ENCODE results near the gene TEX13A. TPM values are rescaled to one million over a fixed set of nuclear protein-coding genes. Genes with fewer than 3 reads are reported as not detected.
A peak's percentile ranks its signal among the peaks of the same experiment; 100 is the strongest.

The TEX13A gene
- total and polyA plus RNA-seq, 8 donors = not detected

GRCh38 chrX:105191878-105192277 is 28.6 kb downstream of the TEX13A start:
- TF ChIP-seq EP300 (IDR thresholded peaks at IDR 0.05) = no peak
- TF ChIP-seq POLR2AphosphoS5 (IDR thresholded peaks at IDR 0.05) = no peak
- TF ChIP-seq POLR2A (IDR thresholded peaks at IDR 0.05) = no peak
- peak in 1 of 7 experiments; percentile 14 for TF ChIP-seq CTCF (IDR thresholded peaks at IDR 0.05)
- intact Hi-C loops (cut with DNase I; ENCODE audit: low total_unique reads) = no loop called here
- Histone ChIP-seq H3K27me3 (no peaks in the 10 kb centered on the region), H3K4me1 (no peaks in the 10 kb centered on the region), H3K9me3 (no peaks in the 10 kb centered on the region), H3K4me3 (no peak overlapping the region), H3K36me3 (no peaks in the 10 kb centered on the region), H3K27ac (no peak overlapping the region)
- peak in 1 of 2 donors; percentile 23 for DNase-seq
- WGBS, 5 donors = 14 to 29% (median 20%) methylated on average over 1 to 2 of the region's 2 CpGs

DNA sequence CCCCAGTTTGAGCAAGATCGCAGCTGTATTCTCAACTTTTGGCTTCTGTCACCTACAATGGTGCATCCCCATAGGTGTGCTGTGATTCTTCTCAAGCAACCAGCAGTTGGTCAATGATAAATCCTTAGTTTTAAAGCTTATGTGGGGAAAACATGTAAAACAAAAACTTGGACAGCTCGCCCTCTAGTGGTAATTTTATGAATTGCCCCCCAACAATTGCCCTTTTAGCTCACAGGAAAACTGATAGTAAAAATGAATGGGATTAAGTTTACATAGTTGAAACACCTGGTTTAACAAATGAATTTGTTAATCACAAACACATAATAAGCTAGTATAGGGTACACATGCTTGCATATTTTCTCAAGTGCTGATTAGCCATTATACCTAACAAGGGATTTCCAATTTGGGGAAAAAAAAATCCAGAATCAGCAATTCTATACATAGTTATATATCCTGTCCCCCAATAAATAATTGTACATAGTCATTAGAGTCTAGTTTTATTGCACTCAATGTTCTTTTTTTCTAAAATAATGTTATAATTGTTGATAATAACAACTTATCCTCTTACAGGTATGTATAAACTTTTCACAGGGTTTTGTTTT is 30.1 kb downstream of the TEX13A start:
- DNase-seq = peak in 1 of 2 donors; percentile 64
- H3K9me3 ChIP-seq = no peaks in the 10 kb centered on the region
- H3K36me3 ChIP-seq = no peaks in the 10 kb centered on the region
- no peaks in the 10 kb centered on the region for H3K27me3 ChIP-seq
- H3K27ac ChIP-seq = no peak overlapping the region
- no peaks in the 10 kb centered on the region for H3K4me1 ChIP-seq
- intact Hi-C loops (cut with DNase I; ENCODE audit: low total_unique reads) = no loop called here
- 0 to 8% (median 5%) methylated on average over 2 of the region's 2 CpGs for WGBS, 5 donors
- H3K4me3 ChIP-seq = no peak overlapping the region
- TF ChIP-seq CTCF (IDR thresholded peaks at IDR 0.05) (peak in 5 of 7 experiments; percentile 41 to 92 (median 76)), POLR2AphosphoS5 (IDR thresholded peaks at IDR 0.05) (no peak)

DNA sequence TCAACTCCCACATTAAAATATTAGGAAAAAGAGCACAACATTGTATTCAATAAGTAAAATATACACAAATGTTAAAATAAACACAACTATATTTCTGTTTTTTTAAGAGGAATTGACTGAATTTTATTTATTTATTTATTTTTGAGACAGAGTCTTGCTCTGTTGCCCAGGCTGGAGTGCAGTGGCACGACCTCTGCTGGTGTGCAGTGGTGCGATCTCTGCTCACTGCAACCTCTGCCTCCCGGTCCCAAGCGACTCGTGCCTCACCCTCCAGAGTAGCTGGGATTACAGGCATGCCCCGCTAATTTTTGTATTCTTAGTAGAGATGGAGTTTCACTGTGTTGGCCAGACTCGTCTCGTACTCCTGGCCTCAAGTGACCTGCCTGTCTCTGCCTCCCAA is 31.4 kb downstream of the TEX13A start:
- no peak overlapping the region for H3K27ac ChIP-seq
- H3K4me3 ChIP-seq = no peak overlapping the region
- intact Hi-C loops (cut with DNase I; ENCODE audit: low total_unique reads) = no loop called here
- no peaks in the 10 kb centered on the region for H3K4me1 ChIP-seq
- H3K27me3 ChIP-seq = no peaks in the 10 kb centered on the region
- TF ChIP-seq CTCF (IDR thresholded peaks at IDR 0.05) (no peak), EP300 (IDR thresholded peaks at IDR 0.05) (no peak), POLR2A (IDR thresholded peaks at IDR 0.05) (no peak), POLR2AphosphoS5 (IDR thresholded peaks at IDR 0.05) (no peak)
- H3K36me3 ChIP-seq = no peaks in the 10 kb centered on the region
- 76 to 96% (median 87%) methylated on average over 8 of the region's 8 CpGs for WGBS, 5 donors
- DNase-seq = no peak
- no peaks in the 10 kb centered on the region for H3K9me3 ChIP-seq

DNA sequence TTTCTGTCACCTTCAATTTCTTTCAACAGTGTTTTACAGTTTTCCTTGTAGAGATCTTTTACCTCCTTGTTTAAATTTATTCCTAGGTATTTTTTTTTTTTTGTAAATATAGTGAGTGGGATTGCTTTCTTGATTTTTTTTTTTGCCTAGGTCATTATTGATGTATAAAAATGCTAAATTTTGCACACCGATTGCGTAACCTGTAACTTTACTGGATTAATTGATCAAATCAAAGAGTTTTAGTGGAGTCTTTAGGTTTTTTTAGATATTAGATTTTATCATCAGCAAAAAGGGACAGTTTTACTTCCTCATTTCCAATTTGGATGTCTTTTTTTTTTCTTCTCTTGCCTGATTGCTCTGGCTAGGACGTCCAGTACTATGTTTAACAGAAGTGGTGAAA is 40.9 kb downstream of the TEX13A start:
- 76 to 93% (median 80%) methylated on average over 3 of the region's 3 CpGs for WGBS, 5 donors
- H3K4me3 ChIP-seq = no peak overlapping the region
- H3K27me3 ChIP-seq = peaks cover 0 to 5% (median 0%) of the 10 kb centered on the region in 3 donors
- H3K36me3 ChIP-seq = no peaks in the 10 kb centered on the region
- no peaks in the 10 kb centered on the region for H3K4me1 ChIP-seq
- DNase-seq = no peak
- H3K27ac ChIP-seq = no peak overlapping the region
- no peak for TF ChIP-seq CTCF (IDR thresholded peaks at IDR 0.05)
- TF ChIP-seq EP300 (IDR thresholded peaks at IDR 0.05) = no peak
- no peak for TF ChIP-seq POLR2AphosphoS5 (IDR thresholded peaks at IDR 0.05)
- no peak for TF ChIP-seq POLR2A (IDR thresholded peaks at IDR 0.05)
- H3K9me3 ChIP-seq = peaks cover 0 to 17% (median 6%) of the 10 kb centered on the region in 4 donors
- intact Hi-C loops (cut with DNase I; ENCODE audit: low total_unique reads) = no loop called here
